Measurements from ENCODE around the gene GM2A.
"Not testable (repeated sequence)": the region's sequence is repeated elsewhere in the genome, so short reads cannot be mapped to it uniquely, and the experiment has no call there.

The GM2A gene

DNA sequence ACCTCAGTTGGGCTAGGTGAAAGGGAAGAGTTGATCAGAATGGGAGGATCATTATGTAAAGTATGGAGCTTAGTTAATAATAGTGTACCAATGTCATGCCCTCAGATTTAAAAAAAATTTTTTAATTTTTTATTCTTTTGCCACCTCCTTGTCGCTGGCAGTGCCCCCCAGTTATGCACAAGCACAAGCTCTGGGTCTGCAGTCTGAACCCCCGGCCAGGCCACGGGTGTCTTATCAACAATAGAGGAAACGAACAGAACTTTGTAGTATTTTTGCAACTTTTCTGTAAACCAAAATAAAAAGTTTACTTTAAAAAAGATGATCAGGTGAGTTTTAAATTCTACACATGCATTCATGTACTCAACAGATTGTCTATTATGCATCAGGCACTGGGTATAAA is 1.4 kb upstream of the GM2A start:
- DNase-seq (ENCODE audit: low read depth in 2 of 2), result no peak

- no peak for DNase-seq (ENCODE audit: low read depth in 2 of 2)
These were observed 593 bp downstream of the GM2A start for GRCh38 chr5:151253605-151253950.

GRCh38 chr5:151254556-151254955 is 1.6 kb downstream of the GM2A start:
- no peak for DNase-seq (ENCODE audit: low read depth in 2 of 2)

GRCh38 chr5:151254990-151255389 is 2.0 kb downstream of the GM2A start:
- not testable (repeated sequence) for DNase-seq (ENCODE audit: low read depth in 2 of 2)

- DNase-seq (ENCODE audit: low read depth in 2 of 2), result no peak
These were observed 2.8 kb downstream of the GM2A start for GRCh38 chr5:151255621-151256286.

DNA sequence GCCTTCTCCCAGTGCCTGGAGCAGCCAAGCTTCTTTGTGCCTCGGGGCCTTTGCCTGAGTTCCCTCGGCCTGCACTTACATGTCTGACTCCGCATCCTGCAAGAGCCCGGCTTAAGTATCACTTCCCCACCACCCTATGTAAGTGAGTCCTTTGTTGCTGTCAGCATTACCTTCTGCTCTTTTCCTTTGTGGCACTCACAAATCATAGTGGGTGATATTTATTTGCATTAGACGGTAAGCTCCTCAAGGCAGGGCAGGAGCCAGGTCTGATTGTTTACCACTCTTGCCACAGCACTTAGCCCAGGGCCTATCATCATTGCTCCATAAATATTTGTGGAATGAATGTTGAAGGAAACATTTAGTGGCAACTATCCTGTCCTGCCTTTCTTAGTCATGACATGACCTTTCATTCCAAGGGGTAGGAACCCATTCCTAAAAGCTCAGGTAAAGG is 4.8 kb downstream of the GM2A start:
- no peak for DNase-seq (ENCODE audit: low read depth in 2 of 2)

- DNase-seq (ENCODE audit: low read depth in 2 of 2), result no peak
These were observed 5.2 kb downstream of the GM2A start for GRCh38 chr5:151258201-151258611.

GRCh38 chr5:151258816-151259215 is 5.8 kb downstream of the GM2A start:
- no peak for DNase-seq (ENCODE audit: low read depth in 2 of 2)

- DNase-seq (ENCODE audit: low read depth in 2 of 2), result no peak
These were observed 6.9 kb downstream of the GM2A start for GRCh38 chr5:151259931-151260330.

DNA sequence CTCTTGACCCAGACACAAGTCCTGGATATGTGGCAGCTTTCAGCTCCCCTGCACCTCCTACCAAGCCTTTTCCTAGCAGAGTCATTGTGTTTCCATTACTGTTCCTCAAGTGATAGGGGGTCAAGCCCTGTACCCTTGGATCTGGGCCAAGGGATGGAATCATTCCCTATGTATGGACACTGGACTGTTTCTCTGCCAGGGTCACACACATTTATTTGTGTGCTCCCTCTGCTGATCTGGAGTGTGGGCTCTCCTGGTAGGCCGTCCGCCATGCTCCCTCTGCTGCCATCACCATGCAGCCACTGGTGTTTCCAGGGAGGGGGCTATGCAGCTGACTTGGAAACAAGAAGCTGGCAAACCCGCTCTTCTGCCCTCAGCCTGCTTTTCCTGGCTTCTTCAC is 9.5 kb downstream of the GM2A start:
- DNase-seq (ENCODE audit: low read depth in 2 of 2), result no peak

DNA sequence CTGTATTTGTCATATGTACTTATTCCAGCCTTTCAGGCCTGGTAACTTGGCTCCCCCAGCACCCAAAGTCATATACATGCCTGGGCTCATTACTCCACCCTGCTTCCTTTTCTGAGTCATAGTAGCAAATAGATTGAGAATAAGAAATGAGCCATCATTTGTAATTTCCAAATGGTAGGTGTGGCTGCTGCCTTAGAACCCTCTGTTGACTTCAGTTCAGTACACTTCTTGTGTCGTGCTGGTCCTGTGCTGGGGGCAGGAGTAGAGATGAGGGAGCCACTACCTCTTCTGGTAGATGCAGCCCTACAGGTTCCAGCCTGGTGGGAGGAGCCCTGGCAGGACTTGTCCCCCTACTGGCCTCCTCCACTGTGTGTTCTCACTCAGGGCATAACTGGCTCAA is 11.1 kb downstream of the GM2A start:
- no peak for DNase-seq (ENCODE audit: low read depth in 2 of 2)

- no peak for DNase-seq (ENCODE audit: low read depth in 2 of 2)
These were observed 14.7 kb downstream of the GM2A start for GRCh38 chr5:151267491-151268260.

DNA sequence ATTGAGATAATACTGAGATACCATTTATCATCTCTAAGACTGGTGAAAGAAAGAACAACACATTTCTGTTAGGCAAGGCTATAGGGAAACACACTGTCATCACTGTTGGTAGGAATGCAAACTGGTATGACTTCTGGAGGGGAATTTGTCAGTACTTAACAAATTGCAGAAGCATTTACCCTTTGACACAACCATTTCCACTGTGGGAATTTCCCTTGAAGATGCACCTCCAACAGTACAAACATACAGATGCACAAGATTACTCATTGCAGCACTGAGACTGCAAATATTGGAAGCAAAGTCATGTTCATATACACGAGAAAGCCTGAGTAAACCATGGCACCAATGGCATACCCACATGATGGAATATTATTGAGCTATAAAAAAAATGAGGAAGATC is 17.6 kb downstream of the GM2A start:
- DNase-seq (ENCODE audit: low read depth in 2 of 2), result no peak

DNA sequence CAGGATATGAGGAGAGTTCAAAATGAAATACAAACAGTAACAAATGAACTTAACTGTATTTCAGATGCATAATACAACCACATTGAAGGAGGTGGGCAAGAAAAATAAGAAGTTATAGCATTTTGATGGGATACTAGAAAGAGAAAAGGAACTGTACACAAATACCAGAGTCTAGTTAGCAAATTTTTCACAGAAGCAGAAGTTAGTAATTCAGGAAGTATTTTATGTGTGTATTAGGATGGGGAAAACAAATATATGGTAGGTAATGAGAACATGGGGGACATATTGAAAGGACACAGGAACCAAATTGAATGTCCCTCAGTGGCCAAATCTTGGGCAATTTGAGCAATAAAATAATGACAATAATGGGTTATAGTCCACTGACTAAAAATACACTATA is 18.4 kb downstream of the GM2A start:
- no peak for DNase-seq (ENCODE audit: low read depth in 2 of 2)

DNA sequence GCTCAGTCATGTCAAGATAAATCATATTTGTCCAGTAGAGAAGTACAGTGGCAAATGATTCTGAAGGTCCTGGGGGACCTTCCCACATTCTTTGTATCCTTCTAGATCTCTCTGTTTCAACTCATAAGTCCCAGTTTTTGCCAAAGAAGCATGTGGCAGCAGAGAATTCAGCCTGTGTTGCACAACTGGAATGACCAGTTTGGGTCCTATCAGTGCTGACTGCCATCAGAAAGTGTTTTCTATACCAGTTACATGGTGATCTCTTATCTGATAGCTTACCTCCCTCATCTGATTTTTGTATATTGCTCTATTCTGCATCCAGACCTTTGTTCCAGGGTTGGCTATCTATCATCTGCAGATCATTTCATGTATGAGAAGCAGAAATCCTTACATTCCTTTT is 21.7 kb downstream of the GM2A start:
- DNase-seq (ENCODE audit: low read depth in 2 of 2), result no peak

DNA sequence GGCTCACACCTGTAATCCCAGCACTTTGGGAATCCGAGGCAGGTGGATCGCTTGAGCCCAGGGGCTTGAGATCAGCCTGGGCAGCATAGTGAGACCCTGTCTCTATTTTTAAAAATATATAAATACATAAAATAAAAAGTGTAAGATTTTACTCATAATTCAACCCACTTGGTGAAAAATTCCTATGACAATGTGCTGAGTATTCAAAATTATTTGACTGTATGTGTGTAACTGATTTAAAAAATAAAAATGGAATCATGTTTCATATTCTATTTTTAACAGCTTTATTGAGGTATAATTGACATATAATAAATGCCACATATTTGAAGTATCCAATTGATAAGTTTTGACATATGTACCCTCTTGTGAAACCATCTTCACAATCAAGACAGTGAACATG is 22.8 kb downstream of the GM2A start:
- DNase-seq (ENCODE audit: low read depth in 2 of 2), result no peak

DNA sequence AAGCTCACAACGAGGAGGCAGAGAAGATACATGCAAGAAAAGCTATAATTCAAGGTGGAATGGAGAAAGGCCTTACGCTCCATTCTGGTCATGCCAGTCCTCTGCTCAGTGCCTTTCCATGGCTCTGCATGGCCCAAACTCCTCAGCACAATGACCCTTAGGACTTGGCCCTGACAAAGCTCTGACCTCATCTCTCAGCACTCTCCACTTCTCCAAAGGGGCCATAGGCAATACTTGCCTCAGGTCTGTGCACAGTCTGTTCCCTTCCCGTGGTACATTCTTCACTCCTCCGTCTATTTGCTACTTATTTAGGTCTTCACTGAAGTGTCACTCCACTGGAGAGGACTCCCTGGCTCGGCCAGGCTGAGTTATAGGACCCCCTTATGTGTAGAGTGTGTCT is 25.9 kb downstream of the GM2A start:
- DNase-seq (ENCODE audit: low read depth in 2 of 2), result no peak

GRCh38 chr5:151280443-151280842 is 27.5 kb downstream of the GM2A start:
- DNase-seq (ENCODE audit: low read depth in 2 of 2), result no peak

DNA sequence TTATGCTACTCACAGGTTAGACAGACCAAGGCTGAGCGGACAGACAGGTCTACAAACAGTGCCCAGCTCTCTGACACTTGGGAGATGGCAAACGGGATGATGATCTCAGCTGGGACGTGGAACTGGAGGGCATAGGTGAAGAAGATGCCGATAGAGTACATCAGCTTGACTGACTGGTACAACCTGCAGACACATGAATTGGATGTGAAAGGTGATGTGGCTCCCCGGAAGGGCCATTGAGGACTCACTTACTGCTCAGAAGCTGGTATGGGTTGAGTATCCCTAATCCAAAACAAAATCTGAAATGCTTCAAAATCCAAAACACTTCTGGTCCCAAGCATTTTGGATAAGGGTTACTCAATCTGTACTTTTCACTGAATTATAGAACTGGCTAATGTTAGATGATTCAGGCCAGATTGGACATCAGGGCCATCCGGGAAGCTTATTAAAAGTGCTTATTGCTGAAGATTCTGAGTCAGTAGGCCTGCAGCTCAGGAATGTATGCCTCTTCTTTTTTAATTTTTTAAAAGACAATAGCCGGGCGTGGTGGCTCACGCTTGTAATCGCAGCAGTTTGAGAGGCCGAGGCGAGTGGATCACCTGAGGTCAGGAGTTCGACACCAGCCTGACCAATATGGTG is 28.1 kb downstream of the GM2A start:
- no peak for DNase-seq (ENCODE audit: low read depth in 2 of 2)

GRCh38 chr5:151283120-151283825 is 30.3 kb downstream of the GM2A start:
- DNase-seq (ENCODE audit: low read depth in 2 of 2), result no peak

DNA sequence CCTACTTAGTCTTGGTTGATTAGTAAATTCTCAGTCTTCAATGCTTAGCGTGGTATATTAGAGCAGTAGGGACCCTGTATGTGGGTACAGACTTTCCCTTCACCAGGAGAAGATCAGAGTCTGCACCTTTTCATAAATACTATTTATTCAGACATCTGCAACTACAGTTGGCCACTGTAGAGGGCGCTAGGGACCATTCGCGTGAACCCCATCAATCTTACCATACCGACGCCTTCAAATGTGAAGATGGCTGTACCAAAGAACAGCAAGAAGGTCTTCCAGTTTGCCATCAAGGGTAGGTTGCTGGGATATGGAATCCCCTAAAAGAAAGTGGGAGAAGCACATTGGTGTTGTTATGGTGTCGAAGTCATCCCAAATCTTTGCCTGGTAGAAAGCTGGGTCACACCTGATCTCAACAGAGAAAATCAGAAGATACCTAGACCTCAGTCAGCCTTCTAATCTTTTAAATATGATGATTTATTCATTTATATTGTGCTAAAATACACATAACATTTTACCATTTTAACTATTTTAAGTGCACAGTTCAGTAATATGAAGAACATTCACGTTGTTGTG is 31.5 kb downstream of the GM2A start:
- no peak for DNase-seq (ENCODE audit: low read depth in 2 of 2)

- no peak for DNase-seq (ENCODE audit: low read depth in 2 of 2)
These were observed 32.7 kb downstream of the GM2A start for GRCh38 chr5:151285683-151286082.

Data from stimulated activated CD8-positive, alpha-beta memory T cell treated with anti-CD3 and anti-CD28 coated beads, Interleukin-2, amount 100 ng/mL, for 48 hours (primary cell).